ENCODE data around the gene HOXD8. TPM values are rescaled to one million over a fixed set of nuclear protein-coding genes. Genes with fewer than 3 reads are reported as not detected.

HOXD8 gene
- total RNA-seq, 2 experiments from 2014 or later = not detected

DNA sequence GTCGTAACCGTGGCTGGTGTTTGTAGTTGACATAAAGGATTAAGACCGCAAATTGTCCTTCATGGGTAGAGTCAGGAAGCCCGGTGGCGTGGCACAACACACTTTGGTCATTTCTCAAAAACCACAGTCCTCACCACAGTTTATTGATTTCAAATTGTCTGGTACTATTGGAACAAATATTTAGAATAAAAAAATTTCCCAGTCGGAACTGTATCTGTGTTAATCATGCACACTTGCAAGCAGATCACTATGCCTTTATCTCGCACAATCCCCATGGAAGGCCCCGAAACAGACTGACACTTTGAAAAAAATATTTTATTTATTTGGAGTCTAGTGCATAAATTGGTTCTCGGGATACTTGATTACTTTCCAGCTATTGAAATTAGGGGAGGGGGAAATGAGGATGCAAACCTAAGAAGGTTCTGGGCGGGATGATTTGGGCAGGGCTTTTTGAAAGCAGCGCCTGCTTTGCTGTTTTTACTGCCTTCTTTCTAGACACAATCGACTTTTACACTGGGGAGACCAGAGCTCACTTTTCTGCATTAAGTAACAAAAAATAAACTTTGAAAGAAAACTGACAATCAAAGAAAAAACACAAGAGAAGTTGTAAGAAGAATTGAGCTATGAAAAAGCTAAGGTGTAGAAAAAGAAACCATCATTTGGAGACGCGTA lies 43.5 kb downstream of the HOXD8 start:
- DNase-seq = no peak
- peaks cover 3% of the 10 kb centered on the region for H3K36me3 Mint-ChIP-seq (ENCODE audit: low read depth)
- H3K27ac Mint-ChIP-seq = no peak overlapping the region
- H3K4me1 Mint-ChIP-seq = peaks cover 4% of the 10 kb centered on the region
- H3K27me3 Mint-ChIP-seq = peaks cover 78% of the 10 kb centered on the region
- no peak overlapping the region for H3K4me3 Mint-ChIP-seq
- ChIA-PET CTCF (interaction anchor here (0.7 to 4.1 kb wide), 4 partner anchors 12 to 716 kb away, joined by 3 to 19 read pairs (median 4); no protein-coding TSS in a partner anchor), POLR2A (no interaction called here)
- no peaks in the 10 kb centered on the region for H3K9me3 Mint-ChIP-seq

DNA sequence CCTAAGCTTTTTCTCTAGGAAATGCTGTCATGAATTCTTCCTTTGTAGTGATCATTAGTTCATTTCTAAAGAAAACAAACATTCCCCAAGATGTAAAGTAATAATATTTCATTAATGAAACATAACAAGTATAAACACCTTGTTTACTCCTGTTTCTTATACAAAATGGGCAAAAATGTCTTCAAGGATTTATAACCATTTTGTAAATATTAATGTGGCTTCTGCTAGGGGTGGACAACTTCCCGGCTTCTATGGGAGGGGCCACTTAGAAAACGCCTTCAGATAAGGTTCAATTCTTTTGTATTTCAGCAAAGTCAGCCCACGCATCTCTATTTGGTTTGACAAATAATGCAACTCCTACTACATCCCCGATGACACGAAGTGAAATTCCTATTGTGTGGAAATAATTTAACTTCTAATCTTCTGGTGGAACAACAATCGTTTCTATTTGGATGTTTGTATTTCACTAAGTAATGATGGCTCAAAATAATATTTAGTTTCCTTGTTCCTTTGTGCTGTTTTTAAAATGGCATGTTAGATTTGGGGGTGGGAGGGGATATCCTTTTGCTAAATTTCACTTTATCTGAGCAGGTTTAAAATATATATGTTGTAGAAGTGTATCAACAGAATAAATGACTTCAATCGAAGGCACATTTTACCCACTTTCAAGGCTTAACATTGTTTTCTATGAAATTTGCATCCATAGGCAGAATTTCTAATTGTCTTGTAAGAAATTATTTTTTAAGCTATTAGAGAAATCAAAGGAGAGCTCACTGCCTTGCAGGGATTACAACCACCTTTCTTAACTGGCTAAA lies 44.3 kb downstream of the HOXD8 start:
- H3K27me3 Mint-ChIP-seq = peaks cover 84% of the 10 kb centered on the region
- POLR2A ChIA-PET = no interaction called here
- H3K4me1 Mint-ChIP-seq = peaks cover 4% of the 10 kb centered on the region
- CTCF ChIA-PET = interaction anchor here (0.7 to 4.1 kb wide), 4 partner anchors 13 to 715 kb away, joined by 3 to 19 read pairs (median 4); no protein-coding TSS in a partner anchor
- peaks cover 3% of the 10 kb centered on the region for H3K36me3 Mint-ChIP-seq (ENCODE audit: low read depth)
- DNase-seq = no peak
- H3K27ac Mint-ChIP-seq = no peak overlapping the region
- no peaks in the 10 kb centered on the region for H3K9me3 Mint-ChIP-seq
- no peak overlapping the region for H3K4me3 Mint-ChIP-seq

DNA sequence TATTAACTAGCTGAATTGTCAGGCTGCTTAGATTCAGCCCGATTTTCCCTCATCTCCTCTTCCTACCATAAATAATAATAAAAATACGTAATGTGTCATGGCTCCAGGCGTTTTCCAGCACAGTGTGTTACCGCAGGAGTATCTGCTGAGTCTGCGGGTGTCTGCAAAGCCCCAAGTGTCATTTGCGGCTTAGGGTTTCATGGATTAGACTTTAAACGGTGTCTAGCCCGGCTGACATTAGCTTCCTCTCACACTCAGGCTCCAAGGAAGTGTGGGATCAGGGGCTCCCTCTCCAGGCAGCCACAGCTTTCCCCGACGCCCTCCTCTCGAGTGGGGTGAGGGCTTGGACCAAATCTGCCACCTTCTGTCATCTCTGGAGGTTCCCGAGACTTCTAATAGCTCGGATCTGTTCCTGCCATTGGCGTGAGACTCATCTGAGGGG lies 44.9 kb downstream of the HOXD8 start:
- H3K27ac Mint-ChIP-seq = no peak overlapping the region
- no peak for DNase-seq
- ChIA-PET POLR2A (no interaction called here), CTCF (interaction anchor here (0.7 to 4.1 kb wide), 3 partner anchors 13 to 281 kb away, joined by 3 to 19 read pairs (median 3); no protein-coding TSS in a partner anchor)
- no peaks in the 10 kb centered on the region for H3K9me3 Mint-ChIP-seq
- peaks cover 88% of the 10 kb centered on the region for H3K27me3 Mint-ChIP-seq
- H3K4me1 Mint-ChIP-seq = peaks cover 4% of the 10 kb centered on the region
- H3K36me3 Mint-ChIP-seq (ENCODE audit: low read depth) = peaks cover 3% of the 10 kb centered on the region
- no peak overlapping the region for H3K4me3 Mint-ChIP-seq

DNA sequence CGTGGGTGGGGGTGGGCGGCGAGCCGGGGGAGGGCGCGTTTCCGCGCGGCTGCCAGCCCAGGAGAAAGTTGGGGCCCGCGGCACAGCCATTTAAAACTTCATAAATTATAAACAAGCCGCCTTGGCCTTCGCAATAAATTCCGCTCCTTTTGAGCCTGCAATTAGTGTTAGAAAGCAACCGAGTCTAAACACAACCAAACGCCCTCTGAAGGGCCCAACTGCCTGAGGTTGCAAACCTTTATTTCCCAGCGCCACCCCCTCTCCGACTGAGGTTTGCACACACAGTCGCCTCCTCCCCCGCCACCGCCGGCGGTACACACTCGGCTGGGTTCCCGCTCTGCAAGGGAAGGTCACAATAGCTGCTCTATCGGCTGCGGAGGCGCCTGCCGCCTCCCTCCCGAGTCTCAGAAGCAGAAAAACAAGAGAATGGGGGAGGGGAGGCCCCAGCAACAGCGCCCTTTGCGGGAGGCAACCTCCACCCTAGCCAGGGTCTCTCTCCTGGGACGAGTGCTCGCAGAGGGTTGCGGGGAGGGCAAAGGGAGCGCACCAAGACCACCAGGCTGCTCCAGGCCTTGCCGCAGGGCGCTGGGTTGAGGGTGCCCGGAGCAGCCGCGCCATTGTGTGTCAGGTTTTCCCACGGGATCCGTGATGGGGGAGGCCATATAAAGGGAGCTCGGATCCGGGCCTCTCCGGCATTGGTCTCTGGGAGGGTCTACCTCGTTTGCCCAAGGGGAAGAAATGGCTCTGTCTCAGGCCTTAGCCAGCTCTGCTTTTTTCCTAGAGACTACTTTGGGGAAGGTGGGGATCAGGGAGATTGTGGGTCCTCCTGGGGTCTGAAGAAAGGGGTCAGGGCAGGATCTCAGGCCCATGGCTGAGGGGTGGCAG lies 45.6 kb downstream of the HOXD8 start:
- H3K27ac Mint-ChIP-seq = no peak overlapping the region
- CTCF ChIA-PET = interaction anchor here (0.7 to 4.1 kb wide), 3 partner anchors 14 to 280 kb away, joined by 3 to 19 read pairs (median 3); no protein-coding TSS in a partner anchor
- H3K9me3 Mint-ChIP-seq = no peaks in the 10 kb centered on the region
- peaks cover 88% of the 10 kb centered on the region for H3K27me3 Mint-ChIP-seq
- no peak for DNase-seq
- H3K4me3 Mint-ChIP-seq = no peak overlapping the region
- POLR2A ChIA-PET = no interaction called here
- peaks cover 3% of the 10 kb centered on the region for H3K36me3 Mint-ChIP-seq (ENCODE audit: low read depth)
- peaks cover 4% of the 10 kb centered on the region for H3K4me1 Mint-ChIP-seq

DNA sequence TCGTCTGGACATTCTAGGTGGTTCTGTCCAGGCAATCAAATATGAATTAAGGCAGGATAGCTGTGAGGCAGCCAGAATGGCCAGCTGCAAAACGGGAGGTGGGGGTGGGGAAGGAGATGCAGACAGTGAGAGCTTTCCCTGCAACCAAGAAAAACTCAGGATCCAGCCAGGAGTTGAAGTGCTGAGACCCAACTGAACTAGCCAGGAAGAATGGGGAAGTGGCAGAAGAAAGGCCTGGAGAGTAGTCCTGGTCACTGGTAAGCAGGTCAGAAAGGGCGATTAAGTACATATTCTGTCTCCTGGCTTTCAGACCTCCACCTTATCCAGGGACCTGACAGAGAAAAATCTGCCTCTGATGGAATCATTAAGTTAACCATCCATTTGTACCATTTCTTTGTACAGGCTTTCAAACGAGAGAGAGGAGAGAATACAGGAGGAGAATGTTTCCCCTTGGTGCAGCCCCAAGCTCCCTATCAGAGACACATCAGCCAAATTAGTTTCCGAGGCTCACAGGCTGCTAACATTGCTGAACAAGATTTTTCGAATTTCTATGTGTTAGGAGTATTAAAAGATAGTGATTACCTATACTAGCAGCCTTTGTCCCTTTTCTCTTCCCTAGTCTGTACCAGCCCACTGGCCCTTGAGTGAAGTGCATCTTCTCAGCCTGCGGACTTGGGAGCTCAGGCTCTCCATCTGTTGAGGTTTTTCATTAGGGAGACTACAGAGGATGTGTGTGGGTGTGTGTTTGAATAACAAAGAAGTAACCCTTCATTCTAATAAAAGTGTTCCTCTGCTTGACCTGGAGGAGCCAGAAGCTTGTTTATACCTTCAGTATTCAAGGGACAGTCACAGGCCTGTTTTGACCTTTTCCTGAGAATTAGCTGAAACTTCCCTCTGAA lies 46.5 kb downstream of the HOXD8 start:
- Mint-ChIP-seq H3K4me3 (no peak overlapping the region), H3K4me1 (peaks cover 4% of the 10 kb centered on the region), H3K27me3 (peaks cover 88% of the 10 kb centered on the region), H3K36me3 (ENCODE audit: low read depth) (peaks cover 3% of the 10 kb centered on the region), H3K27ac (no peak overlapping the region), H3K9me3 (no peaks in the 10 kb centered on the region)
- DNase-seq = no peak
- CTCF ChIA-PET = interaction anchor here (0.6 to 4.1 kb wide), 3 partner anchors 11 to 36 kb away, joined by 3 to 19 read pairs (median 4); no protein-coding TSS in a partner anchor
- POLR2A ChIA-PET = no interaction called here

DNA sequence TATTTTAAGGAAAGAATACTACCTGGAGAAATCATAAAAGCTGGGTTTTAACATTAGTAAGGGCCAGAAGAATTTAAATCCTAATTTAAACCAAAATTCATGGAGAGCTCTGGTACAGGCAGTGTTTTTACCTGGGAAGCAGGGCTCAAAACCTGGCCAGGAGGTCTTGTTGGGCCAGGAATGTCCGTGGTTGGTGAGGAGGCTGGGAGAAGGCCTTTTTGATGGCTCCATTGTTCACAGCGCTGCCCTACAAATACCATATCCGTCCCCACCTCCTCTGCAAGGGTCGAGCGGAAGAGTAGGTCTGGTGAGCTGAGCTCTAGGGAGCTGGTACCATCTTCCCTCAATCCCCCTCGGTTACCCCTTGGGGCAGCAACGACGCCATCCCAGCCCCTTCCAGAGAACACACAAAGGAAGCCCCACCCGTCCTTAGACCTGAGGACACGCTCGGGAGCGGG lies 48.1 kb downstream of the HOXD8 start:
- POLR2A ChIA-PET = no interaction called here
- H3K27me3 Mint-ChIP-seq = peaks cover 87% of the 10 kb centered on the region
- H3K4me1 Mint-ChIP-seq = peaks cover 3% of the 10 kb centered on the region
- no peaks in the 10 kb centered on the region for H3K9me3 Mint-ChIP-seq
- DNase-seq = no peak
- no peak overlapping the region for H3K27ac Mint-ChIP-seq
- no peak overlapping the region for H3K4me3 Mint-ChIP-seq
- peaks cover 2% of the 10 kb centered on the region for H3K36me3 Mint-ChIP-seq (ENCODE audit: low read depth)
- CTCF ChIA-PET = interaction anchor here (0.6 kb wide), 1 partner anchor 30 kb away, joined by 3 read pairs; no protein-coding TSS in a partner anchor

DNA sequence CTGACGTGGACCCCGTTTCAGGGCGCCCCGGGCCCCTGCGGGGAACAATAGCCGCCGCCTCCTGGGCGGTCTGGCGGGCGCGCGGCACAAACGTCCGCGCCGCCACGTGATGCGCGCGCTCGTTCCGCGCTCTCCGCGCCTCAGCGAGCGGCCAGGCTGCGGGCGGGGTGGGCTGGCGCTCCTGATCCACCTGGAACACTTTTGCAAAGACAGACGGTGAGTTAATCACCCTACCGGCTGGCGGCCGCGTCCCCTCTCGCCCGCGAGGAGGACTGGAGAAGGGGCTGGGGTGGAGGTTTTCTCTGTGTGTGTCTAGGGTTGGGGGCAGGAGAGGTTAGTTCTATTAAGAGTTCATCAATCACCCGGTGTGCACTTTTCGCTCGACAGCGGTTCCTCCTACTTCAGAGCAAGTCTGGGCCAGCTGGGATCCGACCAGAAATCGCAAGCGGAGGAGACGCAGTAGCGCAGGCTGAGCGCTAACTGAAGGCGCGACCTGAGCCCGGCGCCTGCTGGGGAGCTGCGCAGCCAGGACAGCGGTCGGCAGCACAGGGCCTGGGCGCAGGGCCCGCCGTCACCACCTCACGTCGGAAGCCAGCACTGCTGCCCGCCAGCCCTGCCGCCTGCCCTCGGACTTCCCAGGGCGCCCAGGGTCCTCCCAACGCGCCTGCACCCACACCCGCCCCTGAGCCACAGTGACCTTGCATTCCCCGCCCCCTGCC lies 48.7 kb downstream of the HOXD8 start:
- Mint-ChIP-seq H3K4me1 (peaks cover 1% of the 10 kb centered on the region), H3K4me3 (no peak overlapping the region), H3K9me3 (no peaks in the 10 kb centered on the region), H3K27ac (no peak overlapping the region), H3K36me3 (ENCODE audit: low read depth) (no peaks in the 10 kb centered on the region), H3K27me3 (peaks cover 87% of the 10 kb centered on the region)
- no peak for DNase-seq
- POLR2A ChIA-PET = no interaction called here
- CTCF ChIA-PET = no interaction called here

DNA sequence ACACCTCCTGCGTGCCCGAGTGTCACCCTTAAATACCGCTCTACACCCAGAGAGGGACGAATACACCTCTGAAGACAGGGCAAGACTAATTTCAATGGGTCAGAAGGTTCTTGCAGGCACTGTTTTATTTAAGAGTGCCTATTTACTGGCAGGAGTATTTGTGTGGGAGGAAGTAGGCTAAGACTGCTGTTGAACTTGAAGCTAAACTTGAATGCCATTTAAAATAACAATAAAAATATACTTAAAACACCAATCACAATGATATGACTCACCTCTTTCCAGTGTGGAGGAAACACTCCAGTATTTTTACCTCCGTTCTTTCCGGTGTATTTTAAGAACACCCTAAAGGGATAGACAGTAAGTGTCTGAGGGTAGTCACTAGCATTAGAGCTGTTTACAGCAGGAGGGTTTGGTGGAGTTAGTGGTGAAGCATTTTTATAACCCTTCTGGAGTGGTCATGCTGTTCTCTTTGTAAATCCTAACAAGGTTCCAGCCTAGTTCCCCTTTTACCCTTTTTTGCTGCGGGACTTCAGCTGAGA lies 49.3 kb downstream of the HOXD8 start:
- Mint-ChIP-seq H3K9me3 (no peaks in the 10 kb centered on the region), H3K4me3 (no peak overlapping the region), H3K4me1 (peaks cover 1% of the 10 kb centered on the region), H3K27me3 (peaks cover 86% of the 10 kb centered on the region), H3K36me3 (ENCODE audit: low read depth) (no peaks in the 10 kb centered on the region), H3K27ac (no peak overlapping the region)
- no peak for DNase-seq
- CTCF ChIA-PET = no interaction called here
- POLR2A ChIA-PET = no interaction called here

DNA sequence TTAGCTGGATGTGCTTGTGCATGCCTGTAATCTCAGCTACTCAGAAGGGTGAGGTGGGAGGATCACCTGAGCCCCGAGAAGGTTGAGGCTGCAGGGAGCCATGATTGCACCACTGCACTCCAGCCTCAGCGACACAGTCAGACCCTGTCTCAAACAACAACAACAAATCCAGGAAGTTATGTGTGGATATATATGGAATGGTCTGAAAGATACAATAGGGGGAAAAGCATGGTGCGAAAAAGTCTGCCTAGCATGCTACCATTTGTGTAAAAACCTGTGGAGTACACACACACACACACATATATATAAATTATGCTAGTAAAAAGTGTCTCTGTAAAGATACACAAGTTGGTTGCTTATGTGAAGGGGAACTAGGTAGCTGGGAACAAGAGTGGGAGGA lies 52.0 kb downstream of the HOXD8 start:
- DNase-seq = no peak
- CTCF ChIA-PET = no interaction called here
- no peaks in the 10 kb centered on the region for H3K9me3 Mint-ChIP-seq
- H3K4me1 Mint-ChIP-seq = no peaks in the 10 kb centered on the region
- H3K36me3 Mint-ChIP-seq (ENCODE audit: low read depth) = no peaks in the 10 kb centered on the region
- H3K4me3 Mint-ChIP-seq = no peak overlapping the region
- POLR2A ChIA-PET = no interaction called here
- H3K27me3 Mint-ChIP-seq = peaks cover 76% of the 10 kb centered on the region
- no peak overlapping the region for H3K27ac Mint-ChIP-seq
